Vagina (tissue), 2 donors: Measurements from ENCODE around the gene BACH1. TPM values are rescaled to one million over a fixed set of nuclear protein-coding genes. Genes with fewer than 3 reads are reported as not detected.

ENCODE experiments used
- DNase-seq, 2 donors: peaks; one replicate each; pipeline ENCODE4 v3.0.0-alpha.2; 2017; ENCODE audit errors: extremely low spot score in 2 of 2
- H3K27ac ChIP-seq: fragments of 200-600 bp; sonication (generic); one replicate; pipeline ENCODE4 v1.5.1; 2019
- H3K27me3 ChIP-seq: fragments of 200-600 bp; sonication (generic); one replicate; pipeline ENCODE4 v1.5.1; 2019
- H3K36me3 ChIP-seq, 2 donors: fragments of 200-600 bp; sonication (generic); one replicate each; pipeline ENCODE4 v1.5.1; 2017 to 2019
- H3K4me1 ChIP-seq: fragments of 200-600 bp; sonication (generic); one replicate; pipeline ENCODE4 v1.5.1; 2019
- H3K4me3 ChIP-seq, 2 donors: fragments of 200-600 bp; sonication (generic); 1 replicate in 1 of 2; 2 replicates in 1 of 2; pipeline ENCODE4 v1.5.1; 2016 to 2019
- H3K9me3 ChIP-seq: fragments of 200-600 bp; sonication (generic); one replicate; pipeline ENCODE4 v1.5.1; 2019
- POLR2A ChIP-seq, 2 donors: fragments of 450-650 bp; IDR thresholded peaks; one replicate each; pipeline ENCODE4 v1.6.1; 2017; ENCODE audit warnings: antibody characterized with exemption in 2 of 2, mild to moderate bottlenecking in 2 of 2, moderate library complexity in 2 of 2
- POLR2AphosphoS5 ChIP-seq, 2 donors: sonication (generic); formaldehyde crosslinking; IDR thresholded peaks; one replicate each; pipeline ENCODE4 v1.9.0; 2017; ENCODE audit warnings: antibody characterized with exemption in 2 of 2, mild to moderate bottlenecking in 2 of 2, low read depth in 1 of 2; ENCODE audit not compliant: insufficient read depth in 1 of 2
- intact Hi-C: fragments of 100-400 bp; cut with DNase I; formaldehyde crosslinking; loops from one replicate; pipeline ENCODE4 v1.15.1; 2023
- total RNA-seq: library from RNA; depleted of rRNA; stranded (reverse); fragments of >200 nt; gene quantifications from one replicate; pipeline ENCODE4 v1.2.3, GENCODE V29; 2016
- TF ChIP-seq, protein P1 (sequence below), 3 experiments: fragments of 450-650 bp in 2 of 3; fragments of 200-600 bp in 1 of 3; sonication (generic) in 1 of 3; IDR thresholded peaks; one replicate each; pipeline ENCODE4 v1.5.1; 2017 to 2019; ENCODE audit warnings: antibody characterized with exemption in 3 of 3, mild to moderate bottlenecking in 2 of 3, moderate library complexity in 2 of 3

Gene BACH1
- total RNA-seq, 1 donor from 2014 or later = 33.1 TPM

DNA sequence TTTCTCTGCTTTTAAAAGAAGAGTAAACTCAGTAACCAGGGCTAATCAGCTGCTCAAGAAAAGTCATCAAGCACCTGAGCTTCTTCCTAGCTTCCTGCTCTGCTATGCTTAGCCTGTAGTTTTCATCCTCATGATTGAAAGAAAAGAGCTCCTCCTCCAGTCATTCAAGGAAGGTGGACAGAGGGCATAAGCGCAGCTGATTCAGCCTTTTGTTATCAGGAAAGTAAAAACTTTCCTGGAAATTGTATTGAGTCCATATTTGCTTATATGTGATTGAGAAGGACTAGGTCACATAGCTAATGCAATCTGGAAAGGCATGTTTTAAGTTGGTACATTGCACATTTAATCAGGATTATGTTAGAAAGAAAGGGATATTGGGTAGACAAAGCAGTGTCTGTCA lies 8.5 kb upstream of the BACH1 start:
- no peak for TF ChIP-seq POLR2AphosphoS5 (IDR thresholded peaks at IDR 0.05; ENCODE audit: insufficient read depth in 1 of 2, low read depth in 1 of 2)
- no peak for TF ChIP-seq POLR2A (IDR thresholded peaks at IDR 0.05)
- TF ChIP-seq, protein P1, sequence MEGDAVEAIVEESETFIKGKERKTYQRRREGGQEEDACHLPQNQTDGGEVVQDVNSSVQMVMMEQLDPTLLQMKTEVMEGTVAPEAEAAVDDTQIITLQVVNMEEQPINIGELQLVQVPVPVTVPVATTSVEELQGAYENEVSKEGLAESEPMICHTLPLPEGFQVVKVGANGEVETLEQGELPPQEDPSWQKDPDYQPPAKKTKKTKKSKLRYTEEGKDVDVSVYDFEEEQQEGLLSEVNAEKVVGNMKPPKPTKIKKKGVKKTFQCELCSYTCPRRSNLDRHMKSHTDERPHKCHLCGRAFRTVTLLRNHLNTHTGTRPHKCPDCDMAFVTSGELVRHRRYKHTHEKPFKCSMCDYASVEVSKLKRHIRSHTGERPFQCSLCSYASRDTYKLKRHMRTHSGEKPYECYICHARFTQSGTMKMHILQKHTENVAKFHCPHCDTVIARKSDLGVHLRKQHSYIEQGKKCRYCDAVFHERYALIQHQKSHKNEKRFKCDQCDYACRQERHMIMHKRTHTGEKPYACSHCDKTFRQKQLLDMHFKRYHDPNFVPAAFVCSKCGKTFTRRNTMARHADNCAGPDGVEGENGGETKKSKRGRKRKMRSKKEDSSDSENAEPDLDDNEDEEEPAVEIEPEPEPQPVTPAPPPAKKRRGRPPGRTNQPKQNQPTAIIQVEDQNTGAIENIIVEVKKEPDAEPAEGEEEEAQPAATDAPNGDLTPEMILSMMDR (IDR thresholded peaks at IDR 0.05) = no peak
- no peaks in the 10 kb centered on the region for H3K36me3 ChIP-seq
- H3K9me3 ChIP-seq = no peaks in the 10 kb centered on the region
- DNase-seq = no peak
- no peaks in the 10 kb centered on the region for H3K4me1 ChIP-seq
- H3K27ac ChIP-seq = no peak overlapping the region
- no peaks in the 10 kb centered on the region for H3K27me3 ChIP-seq
- H3K4me3 ChIP-seq = no peak overlapping the region
- intact Hi-C loops = no loop called here

- Histone ChIP-seq H3K9me3 (no peaks in the 10 kb centered on the region), H3K4me3 (no peak overlapping the region), H3K27me3 (no peaks in the 10 kb centered on the region), H3K27ac (no peak overlapping the region), H3K4me1 (peaks cover 6% of the 10 kb centered on the region), H3K36me3 (no peaks in the 10 kb centered on the region)
- intact Hi-C loops = no loop called here
- no peak for DNase-seq
- TF ChIP-seq POLR2A (IDR thresholded peaks at IDR 0.05) = no peak
- TF ChIP-seq, protein P1 (IDR thresholded peaks at IDR 0.05) = no peak
- TF ChIP-seq POLR2AphosphoS5 (IDR thresholded peaks at IDR 0.05; ENCODE audit: insufficient read depth in 1 of 2, low read depth in 1 of 2) = no peak
Observed at GRCh38 chr21:29293495-29293894, 5.2 kb upstream of the BACH1 start.

DNA sequence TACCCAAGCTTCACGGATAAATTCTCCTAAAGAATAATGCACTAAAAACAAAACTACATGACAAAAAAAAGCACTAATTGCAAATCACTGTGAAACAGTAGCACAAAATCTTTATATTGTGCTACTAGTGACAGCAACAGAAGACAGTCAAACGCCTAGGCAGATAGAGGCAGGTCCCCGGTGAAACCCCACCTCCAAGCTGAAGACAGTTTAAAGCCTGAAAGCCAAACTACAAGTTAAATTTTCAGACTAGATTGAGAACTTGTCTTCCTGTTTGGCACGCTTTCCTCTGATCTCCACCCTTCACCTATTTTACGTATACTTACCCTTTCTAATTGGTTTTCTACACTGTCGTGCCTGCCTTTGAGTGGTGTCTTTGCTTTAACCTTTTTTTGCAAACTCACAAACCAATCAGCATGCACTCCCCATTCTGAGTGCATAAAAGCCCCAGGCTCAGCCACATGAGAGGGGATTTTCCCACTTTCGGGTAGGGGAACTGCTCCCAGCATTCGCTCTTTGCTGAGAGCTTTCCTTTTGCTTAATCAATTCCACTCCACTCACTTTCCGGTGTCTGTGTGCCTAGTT lies 3.6 kb upstream of the BACH1 start:
- Histone ChIP-seq H3K9me3 (no peaks in the 10 kb centered on the region), H3K4me1 (peaks cover 11% of the 10 kb centered on the region), H3K36me3 (no peaks in the 10 kb centered on the region), H3K4me3 (no peak overlapping the region), H3K27ac (no peak overlapping the region), H3K27me3 (no peaks in the 10 kb centered on the region)
- intact Hi-C loops = loop anchor here (2.0 kb wide), 1 partner anchor 52 kb away; no protein-coding TSS in a partner anchor
- TF ChIP-seq, protein P1 (IDR thresholded peaks at IDR 0.05) = no peak
- TF ChIP-seq POLR2A (IDR thresholded peaks at IDR 0.05) (no peak), POLR2AphosphoS5 (IDR thresholded peaks at IDR 0.05; ENCODE audit: insufficient read depth in 1 of 2, low read depth in 1 of 2) (no peak)
- no peak for DNase-seq

DNA sequence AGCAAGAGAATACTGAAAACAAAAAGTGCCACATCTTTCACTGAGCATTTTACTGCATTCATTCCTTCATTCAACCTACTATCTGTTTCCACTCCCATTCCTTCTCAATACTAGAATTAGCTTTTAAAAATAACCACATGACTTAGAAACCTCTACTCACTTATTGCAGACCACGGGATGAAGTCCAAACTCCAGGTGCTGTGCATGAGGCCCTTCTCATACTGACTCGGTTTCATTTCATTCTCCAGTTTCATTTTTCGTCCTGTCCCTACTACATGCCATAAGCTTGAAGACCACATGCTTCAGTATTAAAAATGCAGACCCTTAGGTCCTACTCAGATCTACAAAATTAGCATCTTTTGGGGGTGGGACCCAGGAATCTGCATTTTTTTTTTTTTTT lies 2.3 kb upstream of the BACH1 start:
- no peak overlapping the region for H3K4me3 ChIP-seq
- no peaks in the 10 kb centered on the region for H3K36me3 ChIP-seq
- peaks cover 24% of the 10 kb centered on the region for H3K4me1 ChIP-seq
- H3K27me3 ChIP-seq = no peaks in the 10 kb centered on the region
- intact Hi-C loops = no loop called here
- no peak for DNase-seq
- H3K9me3 ChIP-seq = no peaks in the 10 kb centered on the region
- TF ChIP-seq, protein P1 (IDR thresholded peaks at IDR 0.05) = no peak
- TF ChIP-seq POLR2AphosphoS5 (IDR thresholded peaks at IDR 0.05; ENCODE audit: insufficient read depth in 1 of 2, low read depth in 1 of 2) (no peak), POLR2A (IDR thresholded peaks at IDR 0.05) (no peak)
- no peak overlapping the region for H3K27ac ChIP-seq

DNA sequence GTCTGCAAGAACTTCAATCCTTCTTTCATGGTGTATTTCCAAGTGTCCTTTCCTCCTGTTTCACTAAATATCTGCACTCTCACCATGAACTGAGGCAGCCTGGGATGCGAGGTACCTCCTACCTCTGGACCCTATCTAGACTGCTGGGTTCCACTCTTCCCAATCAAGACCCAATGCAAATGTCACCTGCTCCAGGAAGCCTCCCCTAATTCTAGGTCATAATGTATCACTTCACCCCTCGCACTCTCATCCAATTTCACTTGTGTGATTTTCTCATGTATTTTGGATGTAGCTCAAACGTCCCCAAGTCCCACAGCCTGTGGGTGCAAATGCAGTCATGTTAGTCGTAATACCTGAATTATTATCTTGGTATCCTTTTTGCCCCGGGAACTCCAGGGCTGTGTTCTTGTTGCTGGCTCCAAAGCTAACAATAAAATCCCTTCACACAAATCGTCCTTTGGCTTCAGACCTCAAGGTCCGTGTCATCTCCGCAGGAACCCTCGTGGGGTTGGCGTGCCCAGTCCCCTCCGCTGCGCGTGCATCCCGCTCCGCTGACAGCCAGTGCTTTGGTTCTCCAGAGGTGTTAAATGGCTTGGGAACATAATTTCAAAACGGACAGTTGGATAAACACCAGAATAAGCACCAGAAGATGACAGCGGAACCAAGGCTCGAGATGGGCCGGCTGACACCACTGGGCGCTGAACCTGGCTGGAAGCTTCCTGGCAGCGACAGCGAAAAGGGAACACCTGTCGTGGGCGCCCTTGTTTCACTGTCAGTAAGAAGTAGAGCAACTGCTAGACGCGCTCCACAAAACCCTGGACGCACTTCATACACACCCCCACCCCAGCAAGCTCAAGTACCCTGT lies 1.0 kb upstream of the BACH1 start:
- peak overlapping the region; percentile 82 to 96 for H3K4me3 ChIP-seq
- DNase-seq = peak in 1 of 2 donors; percentile 90
- TF ChIP-seq, protein P1 (IDR thresholded peaks at IDR 0.05) = no peak
- TF ChIP-seq POLR2AphosphoS5 (IDR thresholded peaks at IDR 0.05; ENCODE audit: insufficient read depth in 1 of 2, low read depth in 1 of 2) (no peak), POLR2A (IDR thresholded peaks at IDR 0.05) (no peak)
- H3K27me3 ChIP-seq = no peaks in the 10 kb centered on the region
- intact Hi-C loops = no loop called here
- H3K36me3 ChIP-seq = no peaks in the 10 kb centered on the region
- H3K9me3 ChIP-seq = no peaks in the 10 kb centered on the region
- H3K4me1 ChIP-seq = peaks cover 37% of the 10 kb centered on the region
- peak overlapping the region; percentile 94 for H3K27ac ChIP-seq
